Hepatocyte (in vitro differentiated cells): ENCODE results near the gene ASB2. TPM values are rescaled to one million over a fixed set of nuclear protein-coding genes. Genes with fewer than 3 reads are reported as not detected.
A peak's percentile ranks its signal among the peaks of the same experiment; 100 is the strongest.

ENCODE experiments used
- DNase-seq: peaks from one replicate; pipeline ENCODE4 v3.0.0-alpha.2; 2016; ENCODE audit warnings: low spot score
- H2AFZ ChIP-seq: fragments of 200-600 bp; sonication (generic); 2 replicates; pipeline ENCODE4 v1.6.0; 2016; ENCODE audit warnings: antibody characterized with exemption, mild to moderate bottlenecking
- H3K27ac ChIP-seq: fragments of 200-600 bp; sonication (generic); 2 replicates; pipeline ENCODE4 v1.5.1; 2016; ENCODE audit warnings: mild to moderate bottlenecking
- H3K27me3 ChIP-seq: fragments of 200-600 bp; sonication (generic); 2 replicates; pipeline ENCODE4 v1.6.1; 2016
- H3K36me3 ChIP-seq: fragments of 200-600 bp; sonication (generic); replicated peaks from 2 replicates; pipeline ENCODE4 v1.5.1; 2016; ENCODE audit warnings: low read depth; ENCODE audit not compliant: insufficient read depth
- H3K4me1 ChIP-seq: fragments of 200-600 bp; sonication (generic); 2 replicates; pipeline ENCODE4 v1.5.1; 2016; ENCODE audit warnings: mild to moderate bottlenecking, moderate library complexity; ENCODE audit not compliant: insufficient read depth
- H3K4me2 ChIP-seq: fragments of 200-600 bp; sonication (generic); 2 replicates; pipeline ENCODE4 v1.6.0; 2016
- H3K4me3 ChIP-seq: fragments of 200-600 bp; sonication (generic); 2 replicates; pipeline ENCODE4 v1.5.1; 2016; ENCODE audit warnings: mild to moderate bottlenecking
- H3K79me2 ChIP-seq: fragments of 200-600 bp; sonication (generic); 2 replicates; pipeline ENCODE4 v1.6.0; 2017; ENCODE audit warnings: mild to moderate bottlenecking
- H3K9me2 ChIP-seq: fragments of 200-600 bp; sonication (generic); replicated peaks from 2 replicates; pipeline ENCODE4 v1.6.0; 2017; ENCODE audit warnings: mild to moderate bottlenecking; ENCODE audit not compliant: insufficient read depth
- H3K9me3 ChIP-seq: fragments of 200-600 bp; sonication (generic); 2 replicates; pipeline ENCODE4 v1.5.1; 2016; ENCODE audit warnings: low read depth, mild to moderate bottlenecking
- H4K20me1 ChIP-seq: fragments of 200-600 bp; sonication (generic); 2 replicates; pipeline ENCODE4 v1.6.0; 2016; ENCODE audit warnings: mild to moderate bottlenecking; ENCODE audit not compliant: insufficient read depth, poor library complexity, severe bottlenecking
- CTCF ChIP-seq: fragments of 200-600 bp; sonication (generic); IDR thresholded peaks from 2 replicates; pipeline ENCODE4 v1.5.1; 2016; ENCODE audit warnings: antibody characterized with exemption, mild to moderate bottlenecking; ENCODE audit not compliant: poor library complexity
- EZH2 ChIP-seq: fragments of 200-600 bp; sonication (generic); IDR thresholded peaks from 2 replicates; pipeline ENCODE4 v1.6.1; 2016; ENCODE audit warnings: antibody characterized with exemption, mild to moderate bottlenecking, borderline replicate concordance
- EZH2phosphoT487 ChIP-seq: fragments of 200-600 bp; sonication (generic); IDR thresholded peaks from one replicate; pipeline ENCODE4 v1.6.1; 2018; ENCODE audit warnings: antibody characterized with exemption, mild to moderate bottlenecking, low read depth, moderate library complexity; ENCODE audit not compliant: unreplicated experiment, severe bottlenecking
- WGBS: methylation state at CpG from one replicate; pipeline ENCODE4 v1.1.6; 2016; ENCODE audit warnings: low lambda C conversion rate; ENCODE audit errors: missing lambda C conversion rate; 5-methylcytosine and 5-hydroxymethylcytosine counted together
- polyA plus RNA-seq: library from polyadenylated mRNA; unstranded; fragments of >200 nt; fragmentation: Nextera tagmentation; extraction: Ambion mirVana; gene quantifications from 2 replicates; pipeline ENCODE4 v1.2.1, GENCODE V29; 2016
- total RNA-seq: library from RNA; depleted of rRNA; stranded (reverse); fragments of >200 nt; gene quantifications from 2 replicates; pipeline ENCODE4 v1.2.3, GENCODE V29; 2014

Gene ASB2
- total and polyA plus RNA-seq, 2 experiments from 2014 or later: 0.27 to 0.53 TPM

- Histone ChIP-seq H4K20me1 (no peaks in the 10 kb centered on the region), H3K79me2 (no peaks in the 10 kb centered on the region), H3K9me3 (no peaks in the 10 kb centered on the region), H3K27me3 (no peaks in the 10 kb centered on the region), H3K27ac (peak overlapping the region; percentile 35), H3K36me3 (no peaks in the 10 kb centered on the region), H3K4me3 (no peak overlapping the region), H3K9me2 (no peaks in the 10 kb centered on the region), H3K4me1 (peaks cover 23% of the 10 kb centered on the region), H3K4me2 (no peak overlapping the region), H2AFZ (no peak overlapping the region)
- DNase-seq: peak; percentile 34
- TF ChIP-seq EZH2phosphoT487 (no peak), EZH2 (no peak), CTCF (no peak)
- WGBS: 49% methylated on average over 4 of the region's 4 CpGs
These were observed 70.7 kb downstream of the ASB2 start for GRCh38 chr14:93905623-93906022.

- Histone ChIP-seq H3K9me3 (no peaks in the 10 kb centered on the region), H3K27me3 (no peaks in the 10 kb centered on the region), H3K4me3 (no peak overlapping the region), H2AFZ (no peak overlapping the region), H3K9me2 (no peaks in the 10 kb centered on the region), H3K36me3 (no peaks in the 10 kb centered on the region), H3K79me2 (no peaks in the 10 kb centered on the region), H4K20me1 (no peaks in the 10 kb centered on the region), H3K27ac (no peak overlapping the region), H3K4me2 (no peak overlapping the region), H3K4me1 (peaks cover 23% of the 10 kb centered on the region)
- WGBS: 69% methylated on average over 15 of the region's 15 CpGs
- peak; percentile 46 for DNase-seq
- TF ChIP-seq EZH2phosphoT487: no peak
- TF ChIP-seq CTCF: peak; percentile 43
- TF ChIP-seq EZH2: no peak
These were observed 72.8 kb downstream of the ASB2 start for GRCh38 chr14:93903342-93904184.

GRCh38 chr14:93902619-93903307, 73.6 kb downstream of the ASB2 start:
- Histone ChIP-seq H3K36me3 (no peaks in the 10 kb centered on the region), H3K9me3 (no peaks in the 10 kb centered on the region), H3K4me1 (peaks cover 23% of the 10 kb centered on the region), H3K4me3 (no peak overlapping the region), H3K27ac (peak overlapping the region; percentile 8), H4K20me1 (no peaks in the 10 kb centered on the region), H3K9me2 (no peaks in the 10 kb centered on the region), H3K79me2 (no peaks in the 10 kb centered on the region), H2AFZ (no peak overlapping the region), H3K4me2 (no peak overlapping the region), H3K27me3 (no peaks in the 10 kb centered on the region)
- WGBS: 79% methylated on average over 13 of the region's 13 CpGs
- no peak for TF ChIP-seq EZH2phosphoT487
- TF ChIP-seq EZH2: no peak
- TF ChIP-seq CTCF: no peak
- no peak for DNase-seq
